Neuronal stem cell (in vitro differentiated cells): ENCODE measurements around the gene SLC39A11.
"Not testable (repeated sequence)": the region's sequence is repeated elsewhere in the genome, so short reads cannot be mapped to it uniquely, and the experiment has no call there.

Experiments
- DNase-seq: peaks from one replicate; pipeline ENCODE4 v3.0.0-alpha.2; 2013; ENCODE audit warnings: low spot score
- H2AFZ ChIP-seq: one replicate; pipeline ENCODE4 v1.6.1; 2013; ENCODE audit warnings: mild to moderate bottlenecking, low read length, inconsistent platforms
- H2AK5ac ChIP-seq: 2 replicates; pipeline ENCODE4 v1.6.1; 2013; ENCODE audit warnings: low read depth, mild to moderate bottlenecking, inconsistent platforms, low read length, moderate library complexity, mixed read lengths
- H2BK120ac ChIP-seq: 2 replicates; pipeline ENCODE4 v1.6.1; 2013; ENCODE audit warnings: low read depth, mild to moderate bottlenecking, inconsistent platforms, low read length, moderate library complexity, mixed read lengths
- H2BK12ac ChIP-seq: one replicate; pipeline ENCODE4 v1.6.1; 2013; ENCODE audit warnings: low read length, inconsistent platforms
- H2BK15ac ChIP-seq: 2 replicates; pipeline ENCODE4 v1.6.1; 2013; ENCODE audit warnings: mild to moderate bottlenecking, low read length, inconsistent platforms, mixed read lengths
- H2BK5ac ChIP-seq: one replicate; pipeline ENCODE4 v1.6.1; 2013; ENCODE audit warnings: inconsistent platforms, mild to moderate bottlenecking, low read length, moderate library complexity
- H3K14ac ChIP-seq: one replicate; pipeline ENCODE4 v1.6.1; 2013; ENCODE audit warnings: low read length, inconsistent platforms
- H3K18ac ChIP-seq: 2 replicates; pipeline ENCODE4 v1.6.1; 2013; ENCODE audit warnings: low read length, inconsistent platforms
- H3K23ac ChIP-seq: 2 replicates; pipeline ENCODE4 v1.6.1; 2013; ENCODE audit warnings: low read depth, mild to moderate bottlenecking, mixed read lengths, low read length, inconsistent platforms; ENCODE audit not compliant: poor library complexity
- H3K27ac ChIP-seq: replicated peaks from 3 replicates; pipeline ENCODE4 v1.5.1; 2013; ENCODE audit warnings: low read length, inconsistent platforms
- H3K27me3 ChIP-seq, 3 experiments: 2 replicates each; pipeline ENCODE4 v1.6.1; 2013; ENCODE audit warnings: low read length in 3 of 3, mild to moderate bottlenecking in 2 of 3, inconsistent platforms in 1 of 3, low read depth in 1 of 3, mixed read lengths in 1 of 3, moderate library complexity in 1 of 3; ENCODE audit not compliant: control insufficient read depth in 3 of 3, insufficient read depth in 3 of 3
- H3K36me3 ChIP-seq, 2 donors: replicated peaks in 1 of 2; 2 replicates each; pipeline ENCODE4 v1.6.1; 2013; ENCODE audit warnings: low read length in 2 of 2; ENCODE audit not compliant: control insufficient read depth in 2 of 2, insufficient read depth in 2 of 2
- H3K4ac ChIP-seq: 2 replicates; pipeline ENCODE4 v1.6.1; 2013; ENCODE audit warnings: inconsistent platforms, mild to moderate bottlenecking, low read length, moderate library complexity
- H3K4me1 ChIP-seq, 2 donors: 1 replicate in 1 of 2; 2 replicates in 1 of 2; pipeline ENCODE4 v1.6.1; 2013; ENCODE audit warnings: low read length in 2 of 2, low read depth in 1 of 2; ENCODE audit not compliant: control insufficient read depth in 2 of 2, insufficient read depth in 1 of 2
- H3K4me2 ChIP-seq: one replicate; pipeline ENCODE4 v1.6.1; 2013; ENCODE audit warnings: mild to moderate bottlenecking, low read length, inconsistent platforms; ENCODE audit not compliant: insufficient read depth, poor library complexity, severe bottlenecking
- H3K4me3 ChIP-seq, 2 donors: 2 replicates each; pipeline ENCODE4 v1.5.1; 2013; ENCODE audit warnings: low read length in 2 of 2, mild to moderate bottlenecking in 2 of 2, inconsistent platforms in 1 of 2, moderate library complexity in 1 of 2
- H3K79me1 ChIP-seq: one replicate; pipeline ENCODE4 v1.6.1; 2013; ENCODE audit warnings: low read depth, mild to moderate bottlenecking, inconsistent platforms, low read length, moderate library complexity
- H3K9ac ChIP-seq: one replicate; pipeline ENCODE4 v1.6.1; 2013; ENCODE audit warnings: mild to moderate bottlenecking, low read depth, low read length, inconsistent platforms; ENCODE audit not compliant: poor library complexity
- H3K9me3 ChIP-seq, 2 donors: replicated peaks in 1 of 2; 2 replicates each; pipeline versions ENCODE3 to v1.6.1; 2013; ENCODE audit warnings: low read length in 2 of 2, mild to moderate bottlenecking in 2 of 2, inconsistent platforms in 1 of 2, low read depth in 1 of 2, mixed read lengths in 1 of 2, moderate library complexity in 1 of 2; ENCODE audit not compliant: control insufficient read depth in 2 of 2, insufficient read depth in 1 of 2
- H4K8ac ChIP-seq: one replicate; pipeline ENCODE4 v1.6.1; 2013; ENCODE audit warnings: low read depth, mild to moderate bottlenecking, inconsistent platforms, low read length, moderate library complexity
- H4K91ac ChIP-seq: one replicate; pipeline ENCODE4 v1.6.1; 2013; ENCODE audit warnings: low read length, low read depth, mild to moderate bottlenecking, inconsistent platforms; ENCODE audit not compliant: poor library complexity
- WGBS, 2 donors: extraction: QIAGEN DNeasy Blood & Tissue Kit; methylation state at CpG; one replicate each; pipeline ENCODE4 v1.1.7; 2013; ENCODE audit warnings: missing lambda C conversion rate in 2 of 2, mixed read lengths in 1 of 2; ENCODE audit not compliant: insufficient read length in 2 of 2, insufficient replicate concordance in 1 of 2; ENCODE audit errors: extremely low coverage in 2 of 2; 5-methylcytosine and 5-hydroxymethylcytosine counted together

Gene SLC39A11

DNA sequence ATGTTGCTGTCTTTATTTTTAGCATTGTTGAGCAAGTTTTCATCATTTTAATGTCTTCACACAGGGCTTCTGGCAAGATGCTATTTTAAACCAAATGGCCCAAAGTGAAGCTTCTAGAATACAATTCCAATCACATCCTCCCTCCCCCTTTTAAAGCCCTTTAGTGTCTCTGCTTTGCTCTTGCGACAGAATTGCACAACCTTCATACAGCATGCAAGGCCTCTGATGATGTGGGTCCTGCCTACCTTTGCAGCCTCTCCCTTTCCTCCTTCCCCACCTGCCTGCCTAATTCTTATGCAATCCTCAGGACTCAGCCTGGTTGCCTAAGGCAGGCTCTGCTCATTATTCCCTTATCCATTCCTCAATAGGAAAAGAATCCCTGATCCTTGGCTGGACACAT lies 381.7 kb downstream of the SLC39A11 start:
- no peak overlapping the region for H2BK12ac ChIP-seq
- H4K8ac ChIP-seq = no peak overlapping the region
- H2AFZ ChIP-seq = no peak overlapping the region
- no peak overlapping the region for H3K27ac ChIP-seq
- no peak overlapping the region for H2BK5ac ChIP-seq
- H2BK15ac ChIP-seq = no peak overlapping the region
- H3K4ac ChIP-seq = no peak overlapping the region
- no peak overlapping the region for H2BK120ac ChIP-seq
- no peak overlapping the region for H3K23ac ChIP-seq
- no peaks in the 10 kb centered on the region for H3K36me3 ChIP-seq
- no peak overlapping the region for H4K91ac ChIP-seq
- peaks cover 7 to 10% of the 10 kb centered on the region in 2 donors for H3K9me3 ChIP-seq
- H3K18ac ChIP-seq = no peak overlapping the region
- H3K27me3 ChIP-seq = no peaks in the 10 kb centered on the region
- H3K79me1 ChIP-seq = no peaks in the 10 kb centered on the region
- no peak for DNase-seq
- H3K4me1 ChIP-seq = peaks cover 0 to 9% of the 10 kb centered on the region in 2 donors
- H2AK5ac ChIP-seq = no peak overlapping the region
- no peak overlapping the region for H3K4me3 ChIP-seq
- no peak overlapping the region for H3K4me2 ChIP-seq
- no CpG with 5 or more reads among the region's 1 CpG for WGBS, 2 donors
- H3K14ac ChIP-seq = no peak overlapping the region
- no peak overlapping the region for H3K9ac ChIP-seq

GRCh38 chr17:72710202-72710601 lies 382.3 kb downstream of the SLC39A11 start:
- no peak overlapping the region for H2BK120ac ChIP-seq
- H3K27me3 ChIP-seq = no peaks in the 10 kb centered on the region
- H3K4me1 ChIP-seq = peaks cover 0 to 8% of the 10 kb centered on the region in 2 donors
- no peak overlapping the region for H3K18ac ChIP-seq
- H2AFZ ChIP-seq = no peak overlapping the region
- no peaks in the 10 kb centered on the region for H3K79me1 ChIP-seq
- no peak overlapping the region for H2BK5ac ChIP-seq
- DNase-seq = no peak
- H3K9ac ChIP-seq = no peak overlapping the region
- no peak overlapping the region for H3K4ac ChIP-seq
- H4K91ac ChIP-seq = no peak overlapping the region
- no peaks in the 10 kb centered on the region for H3K36me3 ChIP-seq
- H2BK12ac ChIP-seq = no peak overlapping the region
- no peak overlapping the region for H2AK5ac ChIP-seq
- H3K4me3 ChIP-seq = no peak overlapping the region
- H3K4me2 ChIP-seq = no peak overlapping the region
- H3K9me3 ChIP-seq = peaks cover 8 to 10% of the 10 kb centered on the region in 2 donors
- no peak overlapping the region for H2BK15ac ChIP-seq
- no peak overlapping the region for H3K23ac ChIP-seq
- no peak overlapping the region for H4K8ac ChIP-seq
- no peak overlapping the region for H3K27ac ChIP-seq
- H3K14ac ChIP-seq = no peak overlapping the region

DNA sequence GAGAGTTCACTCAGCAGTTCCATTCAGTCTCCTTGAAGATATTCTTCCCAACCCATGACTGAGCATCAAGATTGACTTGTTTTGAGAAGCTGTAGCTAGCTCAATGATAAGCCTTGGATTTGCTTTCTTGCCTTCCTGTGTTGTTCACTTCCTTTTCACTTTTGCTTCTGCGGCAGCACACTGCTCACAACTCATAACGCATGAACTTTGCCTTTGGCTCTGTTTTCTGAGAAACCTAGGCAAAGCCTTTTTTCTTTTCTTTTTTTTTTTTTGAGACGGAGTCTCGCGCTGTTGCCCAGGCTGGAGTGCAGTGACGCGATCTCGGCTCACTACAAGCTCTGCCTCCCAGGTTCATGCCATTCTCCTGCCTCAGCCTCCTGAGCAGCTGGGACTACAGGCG lies 383.8 kb downstream of the SLC39A11 start:
- no CpG with 5 or more reads among the region's 9 CpGs for WGBS, 2 donors
- H3K4me3 ChIP-seq, H3K9me3 ChIP-seq: not testable (repeated sequence)

DNA sequence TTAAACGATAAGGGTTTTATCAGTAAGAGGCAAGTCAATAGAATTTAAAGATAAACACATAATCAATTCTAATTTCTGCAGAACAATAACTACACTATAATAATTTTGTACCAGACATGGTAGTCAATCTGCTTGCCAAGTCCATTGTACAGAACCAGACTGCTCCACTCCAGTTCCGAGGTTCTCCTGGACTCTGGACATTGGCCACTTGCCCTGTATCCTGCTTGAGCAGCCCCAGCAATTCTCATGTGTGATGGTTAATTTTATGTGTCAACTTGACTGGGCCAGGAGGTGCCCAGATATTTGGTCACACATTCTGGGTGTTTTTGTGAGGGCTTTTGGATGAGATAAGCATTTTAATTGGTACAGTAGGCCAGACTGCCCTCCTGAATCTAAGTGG lies 384.6 kb downstream of the SLC39A11 start:
- H3K79me1 ChIP-seq = no peaks in the 10 kb centered on the region
- no peak overlapping the region for H2BK15ac ChIP-seq
- H3K14ac ChIP-seq = no peak overlapping the region
- H2BK12ac ChIP-seq = no peak overlapping the region
- no peaks in the 10 kb centered on the region for H3K27me3 ChIP-seq
- H3K9ac ChIP-seq = no peak overlapping the region
- no peak overlapping the region for H3K4ac ChIP-seq
- H3K18ac ChIP-seq = no peak overlapping the region
- no peak overlapping the region for H3K27ac ChIP-seq
- peaks cover 8 to 10% of the 10 kb centered on the region in 2 donors for H3K9me3 ChIP-seq
- H3K36me3 ChIP-seq = no peaks in the 10 kb centered on the region
- H3K23ac ChIP-seq = no peak overlapping the region
- H4K91ac ChIP-seq = no peak overlapping the region
- H3K4me2 ChIP-seq = no peak overlapping the region
- no peak overlapping the region for H4K8ac ChIP-seq
- no peak overlapping the region for H2AFZ ChIP-seq
- no peak overlapping the region for H2AK5ac ChIP-seq
- no peak overlapping the region for H3K4me3 ChIP-seq
- no peak for DNase-seq
- H2BK5ac ChIP-seq = no peak overlapping the region
- H2BK120ac ChIP-seq = no peak overlapping the region
- H3K4me1 ChIP-seq = peaks cover 0 to 7% of the 10 kb centered on the region in 2 donors
- WGBS, 2 donors = no CpG with 5 or more reads among the region's 2 CpGs

More for the DNA sequence above, 383.8 kb downstream of the SLC39A11 start:
- DNase-seq, H3K79me1 ChIP-seq, H3K4me2 ChIP-seq, H2BK120ac ChIP-seq, H2BK12ac ChIP-seq, H2AK5ac ChIP-seq, H2BK15ac ChIP-seq, H3K9ac ChIP-seq, H3K18ac ChIP-seq, H3K14ac ChIP-seq, H2BK5ac ChIP-seq, H3K23ac ChIP-seq, H3K27ac ChIP-seq, H2AFZ ChIP-seq, H3K4me1 ChIP-seq, H3K27me3 ChIP-seq, H4K8ac ChIP-seq, H3K36me3 ChIP-seq, H4K91ac ChIP-seq, H3K4ac ChIP-seq: not testable (repeated sequence)
